ENCODE results near the gene VPS33B. TPM values are rescaled to one million over a fixed set of nuclear protein-coding genes. Genes with fewer than 3 reads are reported as not detected.
"Not testable (repeated sequence)": the region's sequence is repeated elsewhere in the genome, so short reads cannot be mapped to it uniquely, and the experiment has no call there.

VPS33B gene
- total RNA-seq, 1 experiment from 2014 or later = 14.6 TPM

DNA sequence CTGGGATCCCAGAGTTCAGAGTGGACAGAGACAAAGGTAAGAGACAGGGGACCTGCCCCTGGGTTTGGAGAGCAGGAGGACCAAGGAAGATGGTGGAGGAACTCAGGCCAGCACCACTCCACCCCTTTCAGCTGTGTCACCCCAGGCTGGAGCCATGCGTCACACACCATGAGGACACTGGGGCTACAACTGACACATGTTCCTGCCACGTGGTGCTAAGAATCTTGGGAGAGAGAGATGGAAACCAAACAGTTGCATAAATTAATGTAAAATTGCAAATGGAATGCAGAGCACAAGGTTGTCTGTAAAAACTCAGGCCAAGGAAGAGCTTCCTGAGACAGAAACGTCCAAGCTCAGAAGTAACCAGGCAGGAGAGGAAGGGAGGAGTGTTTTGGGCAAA is 22.7 kb upstream of the VPS33B start:
- DNase-seq = no peak
- Histone ChIP-seq H3K27me3 (0 out of 2 replicates have a peak, but pooled peaks cover 3% of the 10 kb centered on the region), H3K4me3 (no peak overlapping the region), H3K9me3 (no peaks in the 10 kb centered on the region), H3K36me3 (no peaks in the 10 kb centered on the region)

GRCh38 chr15:91043202-91043874 is 20.9 kb upstream of the VPS33B start:
- H3K9me3 ChIP-seq = no peaks in the 10 kb centered on the region
- no peak for DNase-seq
- H3K4me3 ChIP-seq = no peak overlapping the region
- H3K27me3 ChIP-seq = 0 out of 2 replicates have a peak, but pooled peaks cover 3% of the 10 kb centered on the region
- H3K36me3 ChIP-seq = no peaks in the 10 kb centered on the region

DNA sequence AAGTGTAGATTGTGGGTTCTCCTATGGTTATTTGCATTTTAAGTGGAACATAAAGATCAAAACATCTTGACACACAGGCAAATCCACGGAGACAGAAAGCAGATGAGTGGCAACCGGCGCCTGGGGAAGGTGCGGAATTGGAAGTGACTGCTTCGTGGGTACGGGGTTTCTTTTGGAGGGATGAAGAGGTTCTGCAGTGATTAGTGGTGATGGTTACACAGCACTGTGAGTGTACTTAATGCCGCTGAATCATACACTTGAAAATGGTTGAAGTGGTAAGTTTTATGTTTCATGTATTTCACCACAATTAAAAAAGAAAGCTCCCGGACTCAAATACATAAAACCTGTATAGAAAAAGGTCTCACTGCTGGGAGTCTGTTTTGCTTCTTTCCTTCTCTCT is 18.5 kb upstream of the VPS33B start:
- no peak overlapping the region for H3K4me3 ChIP-seq
- H3K9me3 ChIP-seq = no peaks in the 10 kb centered on the region
- no peaks in the 10 kb centered on the region for H3K36me3 ChIP-seq
- H3K27me3 ChIP-seq = peaks cover 1% of the 10 kb centered on the region; the same call in 1 of the 2 replicates
- no peak for DNase-seq

- Histone ChIP-seq H3K4me3 (no peak overlapping the region), H3K36me3 (no peaks in the 10 kb centered on the region), H3K9me3 (no peaks in the 10 kb centered on the region), H3K27me3 (peaks cover 3% of the 10 kb centered on the region; the same call in 1 of the 2 replicates)
- no peak for DNase-seq
Measured at GRCh38 chr15:91039996-91040395, 17.6 kb upstream of the VPS33B start.

- peaks cover 3% of the 10 kb centered on the region; the same call in 1 of the 2 replicates for H3K27me3 ChIP-seq
- DNase-seq = no peak
- no peaks in the 10 kb centered on the region for H3K9me3 ChIP-seq
- no peaks in the 10 kb centered on the region for H3K36me3 ChIP-seq
- H3K4me3 ChIP-seq = no peak overlapping the region
Measured at GRCh38 chr15:91032919-91033803, 10.8 kb upstream of the VPS33B start.

GRCh38 chr15:91031796-91032195 is 9.4 kb upstream of the VPS33B start:
- no peak for DNase-seq
- Histone ChIP-seq H3K4me3 (no peak overlapping the region), H3K27me3 (peaks cover 3% of the 10 kb centered on the region; the same call in 1 of the 2 replicates), H3K36me3 (no peaks in the 10 kb centered on the region), H3K9me3 (no peaks in the 10 kb centered on the region)

GRCh38 chr15:91027677-91028076 is 5.3 kb upstream of the VPS33B start:
- H3K4me3 ChIP-seq = no peak overlapping the region
- no peaks in the 10 kb centered on the region for H3K9me3 ChIP-seq
- no peaks in the 10 kb centered on the region for H3K27me3 ChIP-seq
- DNase-seq = no peak
- H3K36me3 ChIP-seq = no peaks in the 10 kb centered on the region

DNA sequence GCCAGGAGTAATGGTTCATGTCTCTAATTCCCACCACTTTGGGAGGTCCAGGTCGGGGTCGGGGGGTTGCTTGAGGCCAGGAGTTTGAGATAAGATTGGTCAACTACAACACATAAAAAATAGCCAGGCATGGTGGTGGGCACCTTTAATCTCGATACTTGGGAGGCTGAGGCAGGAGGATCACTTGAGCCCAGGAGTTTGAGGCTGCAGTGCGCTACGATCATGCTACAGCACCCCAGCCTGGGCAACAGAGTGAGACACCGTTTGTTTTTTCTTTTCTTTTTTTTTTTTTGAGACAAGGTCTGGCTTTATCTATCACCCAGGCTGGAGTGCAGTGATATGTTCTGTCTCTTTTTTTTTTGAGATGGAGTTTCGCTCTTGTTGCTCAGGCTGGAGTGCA is 1.3 kb upstream of the VPS33B start:
- DNase-seq = no peak
- 0 out of 2 replicates have a peak, but pooled peaks cover 2% of the 10 kb centered on the region for H3K36me3 ChIP-seq
- H3K27me3 ChIP-seq = no peaks in the 10 kb centered on the region
- H3K9me3 ChIP-seq = no peaks in the 10 kb centered on the region
- no peak overlapping the region for H3K4me3 ChIP-seq

GRCh38 chr15:91022832-91023129 is 387 bp upstream of the VPS33B start:
- Histone ChIP-seq H3K36me3 (0 out of 2 replicates have a peak, but pooled peaks cover 2% of the 10 kb centered on the region), H3K9me3 (no peaks in the 10 kb centered on the region), H3K4me3 (peak overlapping the region; percentile 80), H3K27me3 (no peaks in the 10 kb centered on the region)
- no peak for DNase-seq

DNA sequence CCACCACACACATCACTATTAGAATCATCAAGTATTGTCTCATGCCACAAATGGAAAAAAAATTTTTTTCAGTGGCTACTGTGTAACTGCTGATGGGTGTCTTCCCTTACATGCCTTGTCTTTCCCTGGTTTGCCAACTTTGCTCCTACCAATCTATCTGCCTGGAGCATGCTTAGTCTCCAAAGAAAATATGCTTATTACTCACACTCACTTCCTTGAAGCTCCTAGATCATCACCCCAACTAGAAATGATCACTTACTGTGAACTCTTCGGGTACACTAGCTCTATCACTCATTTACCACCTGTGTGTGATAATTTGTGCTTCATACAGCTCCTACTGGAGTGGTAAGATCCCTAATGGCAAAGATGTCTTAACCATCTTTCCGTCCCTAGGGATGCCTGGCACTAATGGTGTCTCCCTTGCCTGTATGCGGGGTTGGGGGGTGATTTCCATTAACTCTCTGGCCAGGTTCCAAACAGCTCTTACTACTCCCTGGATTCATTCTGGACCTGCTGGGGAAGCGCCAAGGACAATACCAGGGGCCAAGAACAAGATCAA is 799 bp downstream of the VPS33B start:
- no peak for DNase-seq
- H3K9me3 ChIP-seq = no peaks in the 10 kb centered on the region

DNA sequence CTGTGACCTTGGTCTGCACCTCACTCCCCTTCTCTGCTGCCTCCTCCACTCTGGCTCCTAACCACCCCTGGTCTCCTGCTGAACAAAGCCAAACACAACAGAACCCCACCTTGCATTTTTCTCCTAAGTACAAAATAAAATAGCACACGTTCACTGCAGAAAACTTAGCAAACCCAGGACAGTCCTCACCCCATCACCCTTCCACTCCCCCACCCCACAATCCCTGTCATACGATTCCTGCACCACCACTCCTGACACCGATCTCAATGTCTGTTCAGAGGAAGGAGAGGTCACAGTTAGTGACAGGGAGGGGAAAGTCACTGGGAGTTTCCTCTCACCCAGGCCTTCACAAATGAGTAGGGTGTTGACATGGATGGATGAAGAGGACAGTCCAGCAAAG is 4.2 kb downstream of the VPS33B start:
- Histone ChIP-seq H3K4me3 (no peak overlapping the region), H3K9me3 (no peaks in the 10 kb centered on the region), H3K27me3 (no peaks in the 10 kb centered on the region), H3K36me3 (peaks cover 14% of the 10 kb centered on the region)
- DNase-seq = no peak

More for the DNA sequence above, 799 bp downstream of the VPS33B start:
- Histone ChIP-seq H3K36me3 (peaks cover 7% of the 10 kb centered on the region), H3K4me3 (peak overlapping the region; percentile 80), H3K27me3 (no peaks in the 10 kb centered on the region)

GRCh38 chr15:91017716-91018115 is 4.7 kb downstream of the VPS33B start:
- DNase-seq = no peak
- Histone ChIP-seq H3K36me3 (peaks cover 15% of the 10 kb centered on the region), H3K4me3 (no peak overlapping the region), H3K9me3 (no peaks in the 10 kb centered on the region), H3K27me3 (no peaks in the 10 kb centered on the region)

DNA sequence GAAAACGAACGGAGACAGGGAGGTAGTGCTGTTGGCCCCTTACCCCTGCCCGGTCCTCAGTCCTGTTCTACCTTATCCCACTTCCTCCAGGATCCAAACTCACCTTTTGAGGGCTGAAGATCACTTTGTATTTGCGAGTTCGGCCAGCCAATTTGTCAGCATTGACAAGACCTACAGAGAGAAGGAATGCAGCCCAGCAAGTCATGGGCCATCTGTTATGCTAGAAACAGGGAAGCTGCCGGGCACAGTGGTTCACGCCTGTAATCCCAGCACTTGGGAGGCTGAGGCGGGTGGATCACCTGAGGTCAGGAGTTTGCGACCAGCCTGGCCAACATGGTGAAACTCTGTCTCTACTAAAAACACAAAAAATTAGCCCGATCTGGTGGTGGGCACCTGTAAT is 8.7 kb downstream of the VPS33B start:
- DNase-seq, H3K4me3 ChIP-seq: not testable (repeated sequence)
- H3K36me3 ChIP-seq = peaks cover 18% of the 10 kb centered on the region

DNA sequence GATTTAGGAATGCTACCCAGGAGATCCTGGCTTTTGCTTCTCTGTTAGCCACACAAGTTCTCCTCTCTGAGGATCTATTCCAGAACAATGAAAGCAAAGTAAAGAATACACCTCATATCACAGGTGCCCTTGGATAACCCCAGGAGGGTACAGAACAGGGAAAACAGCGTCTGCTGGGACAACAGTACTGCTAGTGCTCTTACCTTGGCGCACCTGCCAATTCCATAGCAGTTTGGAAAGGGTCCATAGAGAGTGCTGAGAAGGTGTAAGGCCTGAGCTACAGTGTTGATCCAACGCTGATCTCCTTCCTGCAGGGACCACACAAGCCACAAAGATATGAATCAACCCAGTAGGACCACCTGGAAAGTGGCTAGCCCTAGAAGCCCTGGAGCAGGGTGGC is 15.1 kb downstream of the VPS33B start:
- H3K9me3 ChIP-seq = no peaks in the 10 kb centered on the region
- no peak for DNase-seq
- no peak overlapping the region for H3K4me3 ChIP-seq
- no peaks in the 10 kb centered on the region for H3K27me3 ChIP-seq
- H3K36me3 ChIP-seq = peaks cover 33% of the 10 kb centered on the region

More for the DNA sequence above, 8.7 kb downstream of the VPS33B start:
- not testable (repeated sequence) for H3K27me3 ChIP-seq, H3K9me3 ChIP-seq

DNA sequence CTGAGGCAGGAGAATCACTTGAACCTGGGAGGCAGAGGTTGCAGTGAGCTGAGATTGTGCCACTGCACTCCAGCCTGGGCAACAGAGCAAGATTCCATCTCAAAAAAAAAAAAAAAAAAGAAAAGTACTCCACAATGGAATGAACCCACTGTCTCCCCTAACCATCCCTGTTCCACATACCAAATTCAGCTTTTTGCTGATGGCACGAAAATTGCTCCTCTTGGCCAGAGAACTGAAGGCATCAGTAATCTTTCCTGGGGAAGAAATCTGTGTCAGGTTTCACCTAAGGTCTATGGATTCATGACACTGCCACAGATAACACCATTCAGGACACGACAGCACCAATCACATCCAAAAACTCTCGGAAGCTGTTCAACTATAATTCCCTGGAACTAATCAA is 21.2 kb downstream of the VPS33B start:
- Histone ChIP-seq H3K4me3 (no peak overlapping the region), H3K9me3 (no peaks in the 10 kb centered on the region), H3K27me3 (no peaks in the 10 kb centered on the region), H3K36me3 (peaks cover 35% of the 10 kb centered on the region)
- no peak for DNase-seq

GRCh38 chr15:90998737-90999136 is 23.7 kb downstream of the VPS33B start:
- peaks cover 35% of the 10 kb centered on the region for H3K36me3 ChIP-seq
- H3K4me3 ChIP-seq = no peak overlapping the region
- H3K9me3 ChIP-seq = no peaks in the 10 kb centered on the region
- no peak for DNase-seq
- H3K27me3 ChIP-seq = no peaks in the 10 kb centered on the region
